Measurements from ENCODE around the gene ADAMTS12.

Gene ADAMTS12

DNA sequence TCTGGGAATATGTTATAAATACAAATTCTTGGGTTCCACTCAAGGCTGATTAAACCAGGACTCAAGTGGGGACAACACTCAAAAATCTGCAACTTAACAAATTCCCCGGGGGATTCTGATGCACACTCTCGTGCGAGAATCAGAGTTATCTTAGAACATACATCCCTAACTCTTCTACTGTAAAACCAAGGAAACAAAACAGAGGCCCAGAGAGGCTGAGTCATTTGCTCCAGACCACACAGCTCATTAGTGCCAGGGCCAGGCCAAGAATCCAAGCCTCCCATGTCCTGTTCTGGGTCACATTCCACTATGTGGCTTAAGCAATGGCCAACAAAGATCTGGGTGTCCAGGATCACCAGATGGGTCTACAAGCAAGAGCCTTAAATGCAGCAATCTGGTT lies 166.0 kb downstream of the ADAMTS12 start:
- DNase-seq, result no peak

DNA sequence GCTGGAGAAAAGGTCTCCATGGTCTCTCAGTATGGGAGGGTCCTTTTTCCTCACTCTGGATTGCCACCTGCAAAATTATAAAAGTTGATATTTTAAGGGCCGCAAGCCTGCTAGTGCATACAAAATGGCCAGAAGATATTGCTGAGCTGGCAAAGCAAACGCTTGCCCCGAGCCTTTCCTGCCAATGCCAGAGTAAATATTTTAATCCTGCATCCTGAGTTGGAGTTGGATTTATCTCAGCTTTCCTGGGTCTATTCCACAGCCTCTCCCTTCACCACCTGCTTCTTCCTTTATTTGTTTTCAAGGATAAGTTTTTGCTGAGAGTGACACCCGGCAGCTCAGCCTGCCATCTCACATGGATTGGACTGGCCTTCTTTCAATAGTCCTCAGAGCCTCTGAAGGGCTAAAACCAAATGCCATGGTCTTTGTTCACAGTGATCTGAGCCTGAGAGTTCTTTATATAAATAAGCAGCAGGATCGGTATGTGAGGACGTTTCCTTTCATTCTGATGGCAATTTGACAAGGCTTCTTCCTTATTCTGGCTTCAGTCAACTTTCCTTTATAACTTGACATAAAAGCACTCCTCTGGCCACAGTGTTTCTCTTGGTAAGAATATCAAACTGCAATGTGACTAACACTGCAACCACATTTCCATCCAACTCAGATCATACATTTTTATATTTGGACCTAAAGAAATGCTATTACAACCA lies 170.1 kb downstream of the ADAMTS12 start:
- intact Hi-C loops (cut with DNase I), result no loop called here
- DNase-seq, result no peak

More for the DNA sequence above, 166.0 kb downstream of the ADAMTS12 start:
- intact Hi-C loops (cut with DNase I), result no loop called here

DNA sequence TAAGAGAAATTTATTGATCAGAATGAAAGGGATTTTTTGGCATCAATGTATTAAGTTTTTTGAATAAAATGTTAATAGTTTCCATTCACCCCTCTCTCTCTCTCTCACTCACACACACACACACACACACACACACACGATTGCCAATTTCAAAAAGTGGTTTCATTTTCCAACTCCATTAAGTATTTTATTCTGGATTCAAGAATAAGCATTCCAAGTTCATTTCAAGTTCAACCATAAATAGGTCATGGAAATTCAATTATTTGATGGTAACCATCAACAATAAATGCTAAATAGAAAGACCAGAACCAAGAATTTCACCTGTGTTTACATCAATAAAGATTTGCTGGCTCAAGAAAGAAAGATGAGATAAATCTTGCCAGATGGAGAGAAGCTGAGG lies 171.6 kb downstream of the ADAMTS12 start:
- intact Hi-C loops (cut with DNase I), result no loop called here

DNA sequence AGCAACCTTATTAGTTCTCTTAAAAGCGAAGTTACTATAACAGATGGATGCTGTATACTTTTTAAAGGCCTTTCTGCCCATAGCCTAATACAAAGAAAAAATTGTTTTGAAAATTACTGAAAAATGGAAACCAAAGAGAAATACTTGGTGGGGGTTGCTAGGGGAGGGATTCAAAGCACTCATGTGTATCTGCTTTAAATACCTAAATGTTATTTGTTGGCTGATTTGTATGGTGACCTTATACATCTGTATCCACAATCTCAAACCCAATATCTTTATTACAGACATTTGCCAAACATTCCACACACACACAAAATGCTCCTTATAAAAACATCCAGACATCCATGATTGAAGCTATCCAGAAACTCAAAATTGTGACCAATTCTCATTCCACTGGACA lies 172.0 kb downstream of the ADAMTS12 start:
- no peak for DNase-seq
- intact Hi-C loops (cut with DNase I), result no loop called here

More for the DNA sequence above, 171.6 kb downstream of the ADAMTS12 start:
- no peak for DNase-seq

DNA sequence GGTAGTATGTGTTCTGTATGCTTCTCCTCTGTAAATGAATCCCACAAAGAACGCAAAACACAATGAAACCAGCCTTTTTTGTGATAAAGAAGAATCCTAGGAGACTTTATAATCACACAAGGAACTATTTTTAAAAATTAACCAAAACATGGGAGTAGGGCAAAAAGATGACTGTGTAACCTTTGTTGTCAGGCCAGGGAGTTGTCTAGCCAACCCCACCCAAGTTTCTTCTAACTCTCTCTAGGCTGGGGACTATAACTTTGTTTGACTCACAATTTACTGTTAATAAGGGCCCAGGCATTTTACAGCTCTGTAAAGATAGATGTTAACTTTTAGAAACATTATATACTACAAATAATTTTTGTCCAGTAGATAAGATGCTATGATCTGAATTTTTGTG lies 176.1 kb downstream of the ADAMTS12 start:
- no peak for DNase-seq
- intact Hi-C loops (cut with DNase I), result no loop called here

DNA sequence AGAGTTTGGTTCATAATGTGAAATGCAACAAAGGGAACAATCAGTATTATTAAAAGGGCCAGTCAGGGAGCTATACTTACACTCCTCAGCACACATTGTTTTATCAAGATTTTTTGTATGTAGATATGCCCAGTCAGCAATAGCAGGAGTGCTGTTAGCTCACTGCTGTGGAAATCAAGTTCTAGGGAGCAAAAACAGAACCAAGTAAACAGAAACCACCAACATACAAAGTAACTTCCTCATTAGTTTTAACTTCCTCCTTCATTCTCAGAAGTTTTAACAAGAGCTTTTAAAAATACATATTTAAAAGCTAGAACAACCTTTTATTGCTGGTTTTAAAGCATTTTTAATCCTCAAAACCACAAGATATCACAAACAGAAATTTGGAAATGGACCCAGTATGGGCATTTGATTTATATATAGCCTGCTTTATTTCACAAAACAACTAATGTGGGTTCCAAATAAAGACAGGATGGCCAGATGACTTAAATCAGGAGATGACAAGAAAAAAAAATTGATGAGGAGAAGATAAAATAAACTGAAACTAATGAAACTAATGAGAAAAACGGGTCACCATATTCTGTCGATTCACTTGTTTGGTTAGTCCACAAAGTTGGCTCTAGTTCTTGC lies 178.5 kb downstream of the ADAMTS12 start:
- no peak for DNase-seq
- intact Hi-C loops (cut with DNase I), result no loop called here

DNA sequence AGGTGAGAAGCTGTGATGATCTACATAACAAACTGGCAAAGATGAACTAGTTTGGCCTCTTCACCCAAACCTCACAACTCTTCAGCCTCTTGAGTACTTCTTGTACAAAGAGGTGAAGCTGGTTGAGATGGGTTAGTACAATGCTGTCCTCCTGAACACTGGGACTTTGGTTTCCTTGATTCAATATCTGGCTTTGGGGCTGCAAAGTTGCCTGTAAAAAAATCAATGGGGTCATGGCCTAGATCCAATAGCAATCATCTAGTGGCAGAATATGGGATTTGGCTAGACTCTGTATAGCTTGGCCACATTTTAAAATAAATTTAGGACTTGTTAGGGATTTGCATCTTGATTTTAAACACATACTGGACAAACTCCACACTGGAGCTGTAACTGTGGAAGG lies 179.1 kb downstream of the ADAMTS12 start:
- no peak for DNase-seq
- intact Hi-C loops (cut with DNase I), result no loop called here

DNA sequence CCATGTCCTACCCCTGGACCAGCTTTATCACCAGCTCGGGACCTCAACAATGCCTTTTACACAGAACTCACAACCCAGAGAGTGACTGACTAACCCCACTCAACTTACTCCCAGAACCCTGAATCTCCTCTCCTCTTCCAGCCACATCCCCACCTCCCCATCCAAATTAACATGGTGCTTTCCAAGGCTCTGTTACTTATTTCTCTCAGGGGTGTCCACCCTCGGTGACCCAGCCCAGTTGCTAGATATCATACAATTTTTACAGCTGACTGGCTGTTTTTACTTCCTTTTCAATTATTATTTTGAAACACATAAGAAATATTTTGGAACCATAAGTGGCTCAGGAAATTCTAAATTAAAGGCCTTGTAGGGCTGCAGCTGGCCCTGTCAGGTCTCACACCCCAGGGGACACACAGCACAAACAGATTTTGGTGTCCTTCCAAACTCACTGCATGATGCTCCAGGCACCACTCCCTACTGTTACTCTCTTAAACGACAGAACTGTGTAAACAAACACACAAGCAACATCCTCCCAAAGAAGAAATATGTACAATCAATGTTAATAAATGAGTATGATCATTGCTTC lies 180.6 kb downstream of the ADAMTS12 start:
- DNase-seq, result no peak
- intact Hi-C loops (cut with DNase I), result no loop called here

DNA sequence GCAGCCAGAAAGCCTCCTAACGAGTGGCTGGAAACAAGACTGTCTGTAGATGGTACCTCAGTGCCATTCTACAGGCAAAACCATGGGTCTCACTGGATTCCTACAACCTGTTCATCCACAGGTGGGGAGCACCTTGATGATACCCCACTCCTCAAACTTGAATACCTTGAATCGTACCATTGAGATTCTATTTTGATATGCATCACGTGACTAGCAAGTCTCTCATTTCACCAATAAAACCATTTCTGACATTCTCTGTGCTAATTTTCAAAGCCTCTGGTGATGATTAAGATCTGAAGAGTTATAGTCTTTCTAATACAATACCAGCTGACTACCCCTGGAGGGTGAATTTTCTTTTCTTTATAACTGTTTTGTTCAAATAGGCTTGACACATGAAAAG lies 188.9 kb downstream of the ADAMTS12 start:
- no peak for DNase-seq
- intact Hi-C loops (cut with DNase I), result no loop called here

DNA sequence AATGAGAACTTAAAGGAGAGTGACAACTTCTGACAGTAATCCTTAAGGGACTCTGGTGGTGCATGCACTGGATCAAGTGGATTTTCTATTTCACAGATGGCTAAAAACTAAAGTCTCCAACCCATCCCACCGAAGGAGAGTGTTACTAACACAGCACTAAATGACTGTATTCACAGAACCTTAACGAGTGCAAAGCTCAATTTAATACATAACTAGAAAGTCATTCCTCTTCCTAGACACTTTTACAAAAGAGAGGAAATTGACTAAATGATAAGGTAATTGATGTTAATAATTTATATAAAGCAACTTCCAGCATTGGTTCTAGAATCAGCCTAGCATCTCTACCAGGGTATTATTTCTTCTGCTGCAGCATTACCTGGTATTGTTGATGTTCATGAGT lies 189.8 kb downstream of the ADAMTS12 start:
- intact Hi-C loops (cut with DNase I), result no loop called here
- DNase-seq, result no peak

DNA sequence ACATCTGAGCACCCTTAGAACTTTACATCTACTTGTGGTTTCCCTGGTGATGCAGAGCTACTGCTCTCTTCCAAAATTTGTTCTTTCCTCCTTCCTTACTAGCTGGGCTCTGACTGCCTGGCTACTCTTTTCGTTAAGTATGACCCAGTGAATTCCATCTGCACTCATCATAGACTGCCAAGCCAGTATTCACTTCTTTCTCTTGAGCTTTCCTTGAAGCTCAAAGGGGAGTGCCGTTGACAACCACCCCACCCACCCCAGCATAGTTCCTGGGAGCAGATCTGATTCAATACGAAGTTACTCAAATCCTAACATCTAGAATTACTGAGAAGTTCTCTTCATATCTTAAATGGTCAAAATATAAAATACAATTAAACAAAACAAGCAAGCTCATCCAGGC lies 190.5 kb downstream of the ADAMTS12 start:
- DNase-seq, result no peak
- intact Hi-C loops (cut with DNase I), result no loop called here

DNA sequence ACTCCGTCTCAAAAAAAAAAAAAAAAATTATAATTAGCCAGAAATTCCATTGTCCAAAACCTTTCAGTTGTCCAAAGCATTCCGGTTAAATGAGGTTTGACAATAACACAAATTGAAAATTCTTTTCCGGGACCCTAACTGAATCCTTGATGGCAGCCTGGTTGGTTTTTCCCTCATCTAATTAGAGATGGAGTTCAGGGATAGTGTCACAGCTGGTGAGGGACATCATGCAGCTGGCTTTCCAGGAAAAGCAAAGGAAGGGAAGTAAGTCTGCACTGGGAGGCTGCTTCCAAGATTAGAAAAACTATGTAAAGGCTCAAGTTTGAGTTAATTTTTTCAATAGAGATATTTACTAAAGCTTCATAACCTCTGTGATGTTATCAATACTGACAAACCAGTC lies 195.4 kb downstream of the ADAMTS12 start:
- no peak for DNase-seq
- intact Hi-C loops (cut with DNase I), result no loop called here

DNA sequence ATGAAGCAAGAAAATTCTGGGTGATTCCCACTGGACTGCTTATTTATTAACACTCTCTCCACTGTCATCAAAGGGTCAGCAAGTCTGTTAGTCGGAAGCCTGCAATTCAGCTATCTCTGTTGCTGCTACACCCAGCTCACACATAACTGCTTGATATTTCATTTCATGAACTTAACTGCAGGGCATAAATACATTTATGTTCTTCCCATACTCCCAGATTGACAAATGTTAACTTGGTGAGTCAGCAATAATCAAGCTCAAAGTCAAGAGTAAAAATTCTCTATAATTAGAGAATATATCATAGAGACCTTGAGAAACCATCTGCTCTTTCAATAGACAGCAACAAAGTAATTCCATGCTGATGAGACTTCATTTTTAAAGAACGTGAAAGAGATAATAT lies 198.8 kb downstream of the ADAMTS12 start:
- DNase-seq, result no peak

DNA sequence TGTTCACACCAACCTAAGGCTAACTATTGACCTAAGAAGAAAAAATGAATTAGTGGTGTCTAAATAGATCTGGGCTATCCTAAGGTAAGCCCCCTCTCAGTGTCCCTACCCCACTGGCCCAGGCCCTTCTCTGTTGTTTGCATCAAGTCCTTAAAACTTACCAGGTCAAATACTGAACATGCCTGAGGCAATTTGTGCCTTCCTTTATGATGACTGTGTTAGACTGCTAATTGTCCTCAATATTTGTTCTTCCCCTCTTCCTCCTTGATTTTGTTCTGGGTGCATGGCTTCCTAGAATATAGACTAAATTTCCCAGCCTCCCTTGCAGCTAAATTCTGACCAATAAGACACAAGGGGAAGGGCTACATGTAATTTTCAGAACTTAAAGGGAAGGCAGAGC lies 199.9 kb downstream of the ADAMTS12 start:
- intact Hi-C loops (cut with DNase I), result no loop called here
- DNase-seq, result no peak

More for the DNA sequence above, 198.8 kb downstream of the ADAMTS12 start:
- intact Hi-C loops (cut with DNase I), result no loop called here

DNA sequence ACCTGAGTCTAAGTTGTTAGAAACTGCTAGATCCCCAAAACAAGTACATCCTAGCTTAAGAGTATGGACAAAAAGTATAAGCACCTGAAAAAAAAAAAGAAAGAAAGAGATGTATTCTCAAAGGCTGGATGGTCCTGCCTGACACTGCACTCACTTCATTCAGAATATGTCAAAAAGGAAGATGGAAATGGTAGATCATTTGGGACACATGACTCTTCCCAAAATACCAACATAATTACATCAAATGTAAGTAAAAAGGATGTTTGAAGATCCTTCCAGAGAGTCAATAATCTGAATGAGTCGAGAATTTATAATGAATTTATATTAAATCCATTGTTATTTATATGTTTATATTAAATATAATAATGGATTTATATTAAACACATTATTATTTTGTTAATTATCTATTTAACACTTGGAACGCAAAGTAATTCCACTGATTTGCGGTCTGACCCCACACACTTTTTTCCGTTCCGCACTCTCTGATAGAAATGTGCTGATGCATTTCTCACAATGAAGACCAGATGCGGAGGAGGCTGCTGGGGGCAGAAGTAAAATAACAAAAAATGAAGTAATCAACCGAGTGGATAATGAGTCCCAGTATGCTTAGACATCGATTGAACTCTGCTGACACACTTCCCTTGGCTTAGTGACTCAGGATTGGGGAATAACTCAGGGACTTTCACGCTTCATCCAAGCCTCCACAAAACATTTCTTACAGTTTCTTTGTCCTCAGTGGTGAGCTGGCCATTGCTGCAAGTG lies 201.2 kb downstream of the ADAMTS12 start:
- no peak for DNase-seq

DNA sequence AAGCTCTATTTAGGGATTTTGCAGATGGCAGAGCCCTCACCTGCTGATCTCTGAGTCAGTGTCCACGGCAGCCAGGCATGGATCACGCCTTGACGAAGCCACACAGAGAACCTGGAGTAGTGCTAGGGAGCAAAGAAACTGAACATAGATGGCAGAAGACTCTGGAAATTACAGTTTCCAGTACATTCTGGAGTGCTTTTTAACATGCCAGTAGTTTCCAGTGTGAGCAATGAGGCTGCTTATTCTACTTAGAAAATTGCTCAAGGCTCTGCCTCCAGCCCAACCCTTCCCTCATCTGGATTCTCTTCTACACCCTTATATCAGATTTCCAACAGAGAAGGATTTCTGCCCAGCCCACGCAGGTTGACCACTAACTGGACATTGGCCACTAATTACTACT lies 203.3 kb downstream of the ADAMTS12 start:
- intact Hi-C loops (cut with DNase I), result no loop called here
- DNase-seq, result no peak

More for the DNA sequence above, 201.2 kb downstream of the ADAMTS12 start:
- intact Hi-C loops (cut with DNase I), result no loop called here

DNA sequence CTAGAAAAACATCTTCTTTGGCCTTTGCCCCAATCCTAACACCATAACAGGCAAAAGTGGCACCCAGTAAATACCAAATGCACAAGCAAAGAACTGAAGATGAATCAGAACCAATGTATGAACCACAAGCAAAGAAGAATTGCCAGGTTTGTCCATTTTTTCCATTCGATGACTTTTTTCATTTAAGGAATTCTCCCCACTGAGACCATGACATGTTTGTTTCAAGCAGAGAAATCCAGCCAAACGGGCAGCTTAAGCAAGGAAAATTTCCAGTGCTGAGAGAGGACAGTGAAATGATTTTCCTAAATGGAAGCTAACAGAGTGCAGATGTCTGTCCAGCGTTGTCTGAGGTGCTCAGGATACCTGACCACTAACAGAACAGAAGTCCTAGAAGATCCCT lies 203.7 kb downstream of the ADAMTS12 start:
- no peak for DNase-seq
- intact Hi-C loops (cut with DNase I), result no loop called here

DNA sequence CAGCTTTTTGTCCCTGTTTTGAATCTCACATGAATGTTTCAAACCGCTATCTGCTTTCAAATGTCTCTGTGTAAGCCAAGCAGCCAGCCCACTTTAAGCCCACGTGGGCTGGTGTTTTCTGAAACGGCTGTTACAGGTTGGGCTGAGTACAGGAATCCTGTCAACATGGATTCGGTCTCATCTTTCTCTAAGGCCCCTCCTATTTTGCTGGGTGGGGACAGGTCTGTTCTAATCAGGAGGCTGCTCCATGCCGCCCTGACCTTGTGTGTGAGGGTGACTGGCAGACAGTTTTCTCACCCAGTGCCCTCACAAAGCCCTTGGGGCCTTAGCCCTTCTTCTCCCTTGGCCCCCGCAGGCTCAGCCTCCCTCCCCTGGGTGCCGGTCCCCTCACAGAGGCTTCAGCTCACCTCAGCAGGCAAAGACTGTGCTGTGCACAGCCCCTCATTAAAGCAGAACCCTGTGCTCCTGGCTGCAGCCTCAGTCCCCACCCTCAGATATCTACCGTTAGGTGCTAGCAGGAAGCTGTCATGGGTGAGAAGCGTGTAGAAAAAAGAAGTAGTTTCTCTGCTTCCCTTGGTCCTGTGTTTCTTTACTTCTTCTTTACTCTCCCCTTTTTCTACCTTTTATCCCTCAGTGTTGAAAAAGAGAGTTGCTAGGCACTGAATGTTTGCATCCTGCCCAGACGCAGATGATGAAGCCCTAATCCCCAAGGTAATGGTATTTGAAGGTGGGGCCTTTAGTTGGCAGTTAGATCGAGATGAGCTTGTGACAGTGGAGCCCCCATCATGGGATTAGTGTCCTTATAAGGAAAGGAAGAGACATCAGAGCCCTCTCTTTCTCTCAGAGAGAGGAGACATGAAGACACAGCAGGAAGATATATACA lies 205.7 kb downstream of the ADAMTS12 start:
- intact Hi-C loops (cut with DNase I), result no loop called here
- no peak for DNase-seq

DNA sequence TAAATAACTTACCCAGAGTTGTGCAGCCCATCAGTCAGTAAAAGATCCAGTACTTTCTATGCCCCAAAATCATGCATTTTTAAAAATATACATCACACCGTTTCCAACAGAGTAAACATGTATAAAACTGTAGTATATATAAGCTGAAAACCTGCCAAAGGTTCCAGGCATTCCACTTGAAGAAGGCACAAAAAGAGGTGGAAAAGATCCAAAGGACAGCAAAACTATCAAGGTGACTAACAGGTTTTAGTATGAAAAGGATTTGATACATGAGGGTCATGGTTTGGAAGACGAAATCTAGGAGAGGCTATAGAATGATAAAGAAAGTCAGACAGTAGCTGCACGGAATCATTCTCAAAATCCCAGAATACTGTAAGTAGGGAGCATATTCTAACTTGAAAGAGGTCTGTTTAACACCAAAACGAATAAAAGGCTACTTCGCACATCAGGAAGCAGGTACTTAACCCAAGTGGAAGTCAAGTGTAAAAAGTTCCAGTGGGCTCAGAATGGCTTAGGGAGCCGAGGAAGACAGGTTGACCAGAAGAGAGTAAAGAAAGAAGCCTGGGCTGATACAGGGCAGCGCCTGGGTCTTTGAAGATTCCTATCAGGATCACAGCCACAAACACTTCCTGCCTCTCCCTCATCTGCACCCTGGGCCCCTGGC lies 207.2 kb downstream of the ADAMTS12 start:
- DNase-seq, result no peak
- intact Hi-C loops (cut with DNase I), result no loop called here

DNA sequence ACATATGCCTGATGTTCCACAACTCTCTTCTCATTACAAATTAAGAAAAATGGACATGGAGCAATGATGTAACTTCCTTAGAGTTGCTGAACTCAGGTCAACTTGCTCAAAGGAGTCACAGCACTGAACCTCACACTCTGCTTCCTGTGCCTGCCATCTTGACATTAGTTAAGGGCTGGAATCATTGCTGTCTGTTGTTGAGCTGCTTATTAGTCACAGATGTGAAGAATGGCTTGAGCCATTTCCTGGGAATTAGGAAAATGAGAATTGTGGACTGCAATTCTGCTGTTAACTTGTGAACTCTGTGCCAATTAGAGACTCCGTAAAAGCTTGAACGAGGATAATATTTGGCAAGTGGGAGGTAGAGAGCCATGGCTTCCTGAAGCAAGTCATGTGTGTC lies 212.0 kb downstream of the ADAMTS12 start:
- DNase-seq, result no peak
- intact Hi-C loops (cut with DNase I), result no loop called here

Data from posterior cingulate gyrus (tissue), 11 donors.